Retina (tissue), 1 donor: Measurements from ENCODE around the gene MACROD1.
A peak's percentile ranks its signal among the peaks of the same experiment; 100 is the strongest.

ENCODE experiments used
- DNase-seq: peaks from one replicate; pipeline ENCODE4 v3.0.0-alpha.2; 2016

The MACROD1 gene

DNA sequence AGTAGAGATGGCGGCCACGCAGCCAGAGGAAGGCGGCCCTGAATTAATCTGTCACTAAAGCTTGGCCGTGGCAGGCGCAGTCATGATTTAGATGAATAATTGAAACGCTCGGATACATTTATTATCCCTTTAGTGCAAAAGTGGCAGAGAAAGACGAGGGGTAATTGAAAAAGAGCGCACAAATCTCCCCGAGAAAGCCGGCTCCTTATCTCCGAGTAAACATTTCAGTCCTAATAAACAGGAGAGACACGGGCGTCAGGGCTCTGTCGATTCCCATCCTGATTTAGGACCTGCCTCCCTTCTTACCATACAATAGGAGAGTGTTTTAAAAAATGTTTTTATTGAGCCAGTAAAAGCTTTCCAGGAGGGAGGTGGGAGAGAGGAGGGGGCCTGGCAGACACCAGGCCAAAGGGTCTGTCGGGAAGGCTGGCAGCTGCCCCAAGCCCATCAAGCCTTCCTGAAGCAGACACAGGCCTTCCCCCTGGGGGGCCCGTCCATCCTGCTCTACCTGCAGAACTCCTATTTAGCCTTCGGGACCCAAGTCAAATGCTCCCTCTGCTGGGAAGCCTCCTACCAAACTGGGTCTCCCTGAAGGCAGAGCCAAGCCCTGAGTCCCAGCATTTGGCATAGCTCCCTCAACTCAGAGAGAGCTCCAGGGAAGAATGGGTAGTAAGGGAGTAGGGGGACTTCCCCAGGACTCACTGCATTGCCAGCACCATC, 156.8 kb downstream of the MACROD1 start:
- no peak for DNase-seq

DNA sequence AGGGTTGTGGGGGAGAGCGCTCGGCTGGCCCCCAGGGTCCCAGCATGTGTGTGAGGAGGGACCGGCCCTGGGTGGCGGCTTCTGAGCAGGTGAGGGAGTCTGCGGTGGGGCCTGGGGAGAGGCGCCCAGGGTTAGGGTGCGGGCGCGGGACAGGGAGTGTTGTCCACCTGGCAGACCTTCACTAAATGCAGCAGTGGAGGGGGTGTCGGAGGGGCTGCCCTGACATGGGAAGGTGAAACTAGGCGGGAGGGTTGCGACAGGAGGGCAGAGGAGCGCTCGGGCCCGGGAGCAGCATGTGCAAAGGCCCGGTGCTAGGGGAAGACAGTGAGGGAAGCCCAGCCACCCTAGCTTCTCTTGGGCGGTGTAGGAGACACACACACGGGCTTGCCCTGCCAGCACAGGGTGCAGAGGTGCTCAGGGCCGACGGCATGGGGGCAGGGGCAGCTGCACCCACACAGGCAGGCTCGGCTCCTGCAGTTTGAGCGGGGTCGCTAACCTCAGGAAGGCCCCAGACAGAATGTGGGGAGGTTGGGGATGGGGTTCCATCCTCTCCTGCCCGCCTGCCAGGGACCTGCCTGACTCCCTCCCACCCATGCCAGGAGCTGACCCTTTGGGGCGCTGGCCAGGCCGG, 157.5 kb downstream of the MACROD1 start:
- DNase-seq: no peak

DNA sequence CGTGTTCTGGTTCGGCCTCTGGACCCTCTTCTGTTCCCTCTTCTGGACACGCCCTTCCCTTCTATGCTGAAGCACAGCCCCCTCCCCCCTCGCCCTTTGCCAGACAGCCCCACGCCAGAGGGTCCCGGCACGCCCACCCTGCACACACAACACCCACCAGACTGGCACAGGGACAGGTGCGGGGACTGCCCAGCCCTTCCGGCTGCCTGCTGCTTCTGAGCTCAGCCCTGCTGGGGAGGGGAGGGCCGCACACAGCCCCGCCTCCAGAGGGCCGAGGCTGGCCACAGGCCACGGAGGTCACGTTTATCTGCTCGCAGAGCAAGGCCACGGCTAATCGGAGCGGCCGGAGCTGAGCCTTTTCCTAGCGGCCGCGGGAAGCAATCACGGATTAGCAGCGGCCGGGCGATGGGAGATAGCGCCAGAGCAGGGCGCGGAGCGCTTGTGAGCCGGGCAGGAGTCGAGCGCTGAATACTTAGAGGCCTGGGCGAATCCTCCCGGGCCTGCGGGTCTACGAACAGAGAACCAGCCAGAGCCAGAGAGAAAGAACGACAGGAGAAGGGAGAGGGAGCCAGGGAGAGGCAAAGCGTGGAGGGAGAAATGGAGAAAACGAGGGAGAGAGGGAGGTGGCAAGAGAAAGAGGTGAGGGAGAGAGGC, 158.2 kb downstream of the MACROD1 start:
- peak; percentile 82 for DNase-seq

DNA sequence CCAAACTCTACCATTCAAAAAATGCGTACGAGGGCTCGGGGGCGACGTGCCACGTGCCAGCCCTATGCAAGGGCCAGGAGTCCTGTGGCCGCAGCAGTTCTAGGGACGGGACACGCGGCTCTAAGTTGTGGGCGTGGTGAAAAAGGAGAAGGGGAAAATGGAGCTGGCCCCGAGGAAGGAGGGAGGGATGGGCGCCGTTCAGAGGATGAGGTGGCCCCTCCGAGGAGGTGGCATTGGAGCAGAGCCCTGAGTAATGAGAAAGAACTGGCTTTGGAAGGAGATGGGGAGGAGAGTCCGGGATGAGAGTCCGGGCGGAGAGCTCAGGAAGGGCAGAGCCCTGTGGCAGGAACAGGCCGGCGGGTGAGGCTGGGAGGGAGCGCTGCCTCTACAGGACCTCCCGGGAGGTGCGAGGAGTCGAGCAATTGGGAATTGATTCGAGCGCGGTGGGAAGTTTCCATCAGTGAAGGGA, 158.7 kb downstream of the MACROD1 start:
- no peak for DNase-seq

DNA sequence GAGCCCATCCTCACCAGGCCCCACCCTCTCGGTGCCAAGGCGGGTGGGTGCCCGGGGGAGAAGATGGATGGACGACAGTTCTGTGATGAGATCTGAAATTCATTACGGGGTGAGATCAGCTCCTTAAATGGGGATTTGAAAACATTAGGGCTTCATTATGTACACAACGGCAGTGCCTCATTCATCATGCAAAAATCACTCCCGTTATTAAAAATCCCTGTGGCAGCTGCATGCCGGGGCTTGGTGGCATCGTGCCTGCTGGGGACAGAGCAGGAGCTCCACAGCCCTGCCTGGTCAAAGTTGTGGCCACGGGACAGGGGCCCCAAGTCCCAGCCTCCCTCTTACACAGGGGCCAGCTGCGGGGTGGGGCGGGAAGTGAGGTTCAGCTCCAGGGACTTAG, 159.5 kb downstream of the MACROD1 start:
- no peak for DNase-seq

DNA sequence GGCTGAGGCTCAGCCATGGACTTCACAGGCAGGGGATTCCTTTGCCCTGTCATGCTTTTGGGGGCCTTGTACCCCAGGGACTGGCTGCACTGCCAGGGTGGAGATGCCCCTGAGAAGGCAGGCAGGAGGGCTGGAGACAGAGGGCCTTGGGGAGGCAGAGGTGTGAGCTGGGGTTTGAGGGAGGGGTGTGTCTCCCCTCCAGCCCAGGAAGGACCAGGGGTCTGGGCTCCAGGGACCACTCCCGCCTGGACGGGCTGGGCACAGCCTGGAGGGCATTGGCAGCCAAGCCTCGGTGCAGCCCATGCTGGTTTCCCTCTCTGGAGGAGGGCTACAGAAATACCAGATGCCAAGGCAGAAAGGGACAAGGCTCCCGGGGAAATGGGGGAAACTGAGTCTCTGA, 160.2 kb downstream of the MACROD1 start:
- no peak for DNase-seq

DNA sequence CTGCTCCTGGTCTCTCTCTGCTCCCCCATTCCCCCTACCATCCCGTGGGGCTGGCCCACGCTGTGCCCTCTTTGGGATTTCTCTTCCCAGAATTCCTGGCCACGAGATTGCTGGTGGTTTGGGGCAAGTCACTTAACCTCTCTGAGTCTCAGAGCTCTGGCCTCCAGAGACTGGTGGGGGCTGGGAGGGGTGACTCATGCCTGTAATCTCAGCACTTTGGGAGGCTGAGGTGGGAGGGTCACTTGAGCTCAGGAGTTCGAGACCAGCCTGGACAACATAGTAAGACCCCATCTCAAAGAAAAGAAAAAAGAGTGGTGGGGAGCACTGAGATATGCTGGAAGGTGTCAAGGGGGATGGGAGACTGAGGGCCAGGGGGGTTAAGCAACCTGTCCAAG, 161.3 kb downstream of the MACROD1 start:
- no peak for DNase-seq

DNA sequence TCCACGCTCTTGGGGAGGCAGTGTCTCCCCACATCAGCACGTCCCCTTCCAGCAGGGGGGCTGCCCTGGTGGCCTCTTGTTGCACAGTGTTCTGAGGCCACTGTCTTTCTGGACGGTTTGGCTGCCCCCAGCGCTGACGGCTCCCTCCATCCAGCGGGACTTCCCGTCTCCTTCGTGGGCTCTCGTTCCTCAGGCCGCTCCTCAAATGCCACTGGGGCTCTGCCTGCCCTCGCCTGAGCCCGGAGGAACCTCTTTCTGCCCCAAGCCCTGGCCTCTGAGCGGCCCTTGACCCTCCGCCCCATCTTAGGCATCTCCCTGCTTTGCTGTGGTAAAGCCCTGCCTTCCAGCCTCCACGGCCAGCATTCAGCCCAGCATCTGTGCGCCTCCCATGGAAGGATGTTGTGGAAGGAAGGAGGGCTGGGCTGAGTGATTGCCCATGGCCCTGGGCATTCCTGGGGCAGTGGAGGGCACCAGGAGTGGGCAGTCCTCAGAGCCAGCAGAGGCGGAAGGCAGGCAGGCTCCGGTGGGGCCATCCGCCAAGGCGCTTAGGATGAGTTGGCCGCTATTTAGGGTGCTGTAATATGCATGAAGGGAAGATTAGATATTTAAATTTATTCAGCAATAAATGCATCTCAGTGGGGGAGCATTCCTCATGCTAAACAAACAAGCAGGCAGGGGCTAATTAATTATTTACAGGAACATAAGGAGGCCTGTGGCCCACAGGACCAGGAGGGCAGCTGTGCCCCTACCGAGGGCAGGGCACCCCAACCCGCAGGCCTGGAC, 161.9 kb downstream of the MACROD1 start:
- no peak for DNase-seq

DNA sequence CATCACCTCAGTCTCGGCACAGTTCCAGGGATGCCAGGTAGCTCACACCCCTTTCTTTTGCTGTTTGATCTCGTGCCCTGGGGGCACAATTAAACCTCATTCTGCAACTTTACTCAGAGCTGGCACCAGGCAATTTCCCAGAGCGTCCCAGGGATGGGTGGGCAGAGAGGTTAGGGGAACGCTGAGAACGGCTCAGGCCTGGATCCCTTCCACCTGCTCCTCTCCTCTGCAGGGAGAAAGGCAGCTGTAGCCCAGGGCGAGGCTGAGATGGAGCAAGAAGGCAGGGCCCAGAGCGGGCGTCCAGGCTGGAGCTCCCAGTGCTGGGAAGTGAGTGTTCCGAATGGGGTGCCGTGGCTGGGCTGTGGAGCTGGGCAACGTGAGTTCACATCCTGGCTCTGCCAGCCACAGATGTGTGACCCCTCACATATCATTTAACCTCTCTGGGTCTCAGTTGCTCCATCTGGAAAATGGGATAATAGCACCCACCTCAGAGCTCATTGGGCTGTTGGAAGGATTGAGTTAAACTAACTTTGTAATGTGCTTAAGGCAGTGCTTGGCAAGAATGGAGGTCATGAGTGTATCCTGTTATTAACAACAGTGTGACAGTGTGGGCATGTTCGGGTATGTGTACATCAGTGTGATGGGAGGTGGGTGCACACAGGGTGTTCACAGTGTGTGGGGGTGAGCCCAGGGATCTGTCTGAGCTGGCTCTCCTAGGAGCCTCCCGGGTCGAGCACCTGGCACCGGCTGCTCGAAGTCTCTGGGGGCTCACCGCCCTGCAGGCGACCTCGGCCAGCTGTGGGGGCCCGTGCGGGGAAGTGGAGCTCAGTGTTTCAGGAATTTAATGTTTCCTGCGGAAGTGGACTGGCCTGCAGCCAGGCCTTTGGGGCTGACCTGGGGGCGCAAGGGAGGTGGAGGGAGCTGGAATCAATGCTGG, 164.2 kb downstream of the MACROD1 start:
- DNase-seq: no peak

DNA sequence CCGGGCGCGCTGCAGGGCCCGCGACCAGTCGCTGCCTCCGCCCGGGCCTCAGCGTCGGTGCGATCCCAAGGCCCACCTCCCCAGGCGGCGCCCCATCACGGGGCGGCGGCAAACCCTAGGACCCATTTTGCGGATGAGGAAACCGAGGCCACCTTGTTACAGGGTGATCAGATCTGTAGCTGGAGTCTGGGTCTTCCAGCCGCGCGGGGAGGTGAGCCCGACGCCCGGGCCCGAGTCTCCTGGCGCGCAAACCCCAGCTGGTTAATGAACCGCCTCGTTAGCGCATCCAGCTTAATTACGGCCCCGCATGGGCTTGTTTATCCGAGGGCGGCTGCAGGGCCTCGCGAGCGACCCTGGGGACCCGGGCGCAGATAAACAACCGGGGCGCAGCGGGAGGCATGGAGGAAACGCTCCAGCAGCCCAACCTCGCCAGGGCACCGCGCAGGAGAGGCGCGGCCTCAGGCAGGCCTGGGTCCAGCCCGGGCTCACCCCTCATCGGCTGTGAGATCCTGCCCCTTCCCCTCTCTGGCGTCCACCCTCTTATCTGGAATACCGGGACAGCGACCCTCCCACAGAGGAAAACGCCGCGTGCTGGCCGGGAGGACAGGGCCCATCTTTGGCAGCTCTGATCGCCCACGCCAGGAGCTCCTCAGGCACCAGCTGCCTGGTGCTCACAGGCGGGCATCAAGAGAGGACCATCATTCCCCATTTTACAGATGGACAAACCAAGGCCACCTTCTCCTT, 165.0 kb downstream of the MACROD1 start:
- peak; percentile 86 for DNase-seq

DNA sequence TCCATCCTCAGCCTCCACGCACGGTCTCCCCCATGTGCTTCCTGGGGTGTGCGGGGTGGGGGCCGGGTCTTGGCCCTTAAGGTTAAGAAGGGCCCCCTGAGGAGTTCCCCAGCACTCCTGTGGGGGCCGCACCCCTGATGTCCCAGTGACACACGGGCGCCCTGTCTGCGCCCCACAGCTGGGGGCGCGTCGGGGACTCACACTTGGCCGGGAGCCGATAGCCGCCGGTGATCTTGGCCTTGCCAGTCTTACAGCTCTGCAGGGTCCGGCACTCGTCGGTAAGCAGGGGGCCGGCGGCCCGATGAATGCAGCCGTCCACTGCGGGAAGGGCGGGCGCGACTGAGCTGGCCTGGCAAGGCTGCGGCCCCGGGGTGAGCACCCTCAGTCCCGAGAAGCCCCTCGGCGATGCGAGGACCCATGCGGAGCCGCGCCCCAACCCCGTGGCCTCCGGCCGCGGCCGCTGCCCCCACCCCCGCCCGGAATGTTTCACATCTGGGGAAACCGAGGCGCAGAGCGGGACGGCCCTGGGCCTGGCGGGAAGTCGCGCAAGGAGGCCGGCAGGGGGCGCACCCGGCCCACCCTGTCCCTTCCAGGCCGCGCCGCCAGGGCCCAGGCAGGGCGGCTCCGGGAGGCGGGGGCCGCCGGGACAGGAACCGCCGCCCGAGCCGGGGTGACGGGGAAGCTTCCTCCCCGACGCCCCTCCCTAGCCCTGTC, 165.7 kb downstream of the MACROD1 start:
- DNase-seq: peak; percentile 61

DNA sequence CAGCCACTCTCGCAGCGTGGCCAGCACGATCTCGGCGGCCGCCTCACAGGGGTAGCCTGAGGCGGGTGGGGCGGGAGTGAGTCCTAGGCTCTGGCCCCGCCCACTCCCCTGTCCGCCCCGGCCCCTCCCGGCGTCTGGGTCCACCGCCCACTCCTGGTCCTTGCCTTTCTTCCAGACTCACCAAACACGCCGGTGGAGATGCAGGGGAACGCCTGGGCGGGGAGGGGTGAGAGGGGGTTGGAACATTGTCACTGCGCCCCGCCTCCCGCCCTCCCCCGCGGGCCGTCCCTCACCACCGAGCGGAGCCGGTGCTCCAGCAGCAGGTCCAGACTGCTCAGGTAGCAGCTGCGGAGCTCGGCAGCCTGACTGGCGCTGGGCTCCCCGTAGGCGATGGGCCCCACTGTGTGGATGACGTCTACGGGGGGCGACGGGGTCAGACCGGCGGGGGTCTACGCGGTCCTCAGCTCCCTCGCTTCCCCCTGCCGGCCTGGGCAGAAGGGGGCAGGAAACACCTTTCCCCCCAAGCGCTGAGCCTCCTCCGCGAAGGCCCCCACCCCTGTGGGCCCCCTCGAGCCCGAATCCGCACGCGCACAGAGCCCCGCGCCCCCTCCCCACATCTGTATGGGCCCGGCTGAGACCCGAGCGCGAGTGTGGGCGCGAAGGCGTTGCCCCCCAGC, 166.4 kb downstream of the MACROD1 start:
- peak; percentile 48 for DNase-seq

DNA sequence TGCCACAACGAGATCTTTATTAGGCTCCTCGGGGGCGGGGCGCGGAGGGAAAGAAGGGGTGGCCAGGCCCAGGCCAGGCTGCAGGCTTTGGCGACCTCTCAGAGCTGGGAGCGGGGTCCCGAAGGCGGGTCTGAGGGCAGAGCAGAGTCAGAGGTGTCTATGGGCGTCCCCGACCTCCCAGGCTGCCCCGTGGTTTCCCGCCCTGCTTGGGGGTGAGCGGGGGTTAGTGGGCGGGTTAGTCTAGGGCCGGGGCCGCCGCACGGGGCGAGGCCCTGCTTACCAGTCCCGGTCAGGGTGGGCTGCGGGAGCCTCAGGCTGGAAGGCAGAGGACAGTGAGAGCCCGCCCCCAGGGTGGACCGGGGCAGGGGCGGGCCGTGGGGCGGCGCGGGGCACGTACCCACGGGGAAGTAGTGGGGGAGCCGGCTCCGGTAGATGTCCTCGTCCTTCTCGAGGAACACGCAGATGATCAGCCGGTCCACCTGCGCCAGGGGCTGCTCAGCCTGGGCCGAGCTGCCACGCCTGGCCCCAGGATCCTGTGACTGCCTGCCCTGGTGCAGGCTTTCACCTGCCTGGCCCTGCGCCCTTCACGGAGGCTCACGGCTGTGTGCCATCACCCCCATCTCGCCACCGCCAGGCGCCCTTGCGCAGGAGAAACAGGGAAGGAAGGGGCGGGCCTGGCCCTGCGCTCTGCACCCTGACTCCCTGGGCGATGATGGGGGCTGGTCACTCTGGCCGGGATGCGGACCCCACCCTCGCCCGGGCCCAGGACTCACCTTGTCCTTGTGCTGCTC, 167.2 kb downstream of the MACROD1 start:
- peak; percentile 67 for DNase-seq

DNA sequence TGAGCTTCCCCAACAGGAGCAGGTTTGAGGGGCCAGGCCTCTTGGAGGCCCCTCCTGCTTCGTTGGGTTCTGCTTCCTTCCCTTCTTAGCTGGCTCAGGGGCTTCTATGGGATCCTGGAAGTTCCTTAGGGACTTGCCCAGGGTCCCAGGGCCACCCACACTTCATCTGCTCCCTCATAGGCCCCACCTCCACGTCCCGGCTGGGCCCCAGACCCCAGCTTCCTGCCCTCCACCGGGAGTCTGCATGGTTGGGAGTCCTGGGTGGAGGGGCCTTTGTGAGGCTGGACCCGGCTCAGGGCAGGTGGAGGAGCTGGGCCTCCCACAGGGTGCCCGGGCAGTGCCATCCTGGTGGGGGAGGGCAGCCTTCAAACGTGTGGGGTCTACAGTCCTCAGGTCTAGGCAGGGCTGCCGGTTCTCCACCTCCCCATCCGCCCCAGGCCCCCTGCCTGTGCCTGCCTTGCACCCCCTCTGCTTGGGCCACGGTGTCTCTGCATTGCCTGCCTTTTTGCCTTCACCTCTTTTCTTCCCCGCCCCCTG, 168.0 kb downstream of the MACROD1 start:
- no peak for DNase-seq

DNA sequence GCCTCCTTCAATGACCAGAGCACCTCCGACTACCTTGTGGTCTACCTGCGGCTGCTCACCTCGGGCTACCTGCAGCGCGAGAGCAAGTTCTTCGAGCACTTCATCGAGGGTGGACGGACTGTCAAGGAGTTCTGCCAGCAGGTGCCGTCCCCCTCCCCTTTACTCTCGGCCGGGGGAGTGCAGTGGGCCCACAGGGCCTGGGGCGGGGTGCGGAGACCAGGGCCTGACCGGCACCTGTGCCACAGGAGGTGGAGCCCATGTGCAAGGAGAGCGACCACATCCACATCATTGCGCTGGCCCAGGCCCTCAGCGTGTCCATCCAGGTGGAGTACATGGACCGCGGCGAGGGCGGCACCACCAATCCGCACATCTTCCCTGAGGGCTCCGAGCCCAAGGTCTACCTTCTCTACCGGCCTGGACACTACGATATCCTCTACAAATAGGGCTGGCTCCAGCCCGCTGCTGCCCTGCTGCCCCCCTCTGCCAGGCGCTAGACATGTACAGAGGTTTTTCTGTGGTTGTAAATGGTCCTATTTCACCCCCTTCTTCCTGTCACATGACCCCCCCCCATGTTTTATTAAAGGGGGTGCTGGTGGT, 168.7 kb downstream of the MACROD1 start:
- no peak for DNase-seq

DNA sequence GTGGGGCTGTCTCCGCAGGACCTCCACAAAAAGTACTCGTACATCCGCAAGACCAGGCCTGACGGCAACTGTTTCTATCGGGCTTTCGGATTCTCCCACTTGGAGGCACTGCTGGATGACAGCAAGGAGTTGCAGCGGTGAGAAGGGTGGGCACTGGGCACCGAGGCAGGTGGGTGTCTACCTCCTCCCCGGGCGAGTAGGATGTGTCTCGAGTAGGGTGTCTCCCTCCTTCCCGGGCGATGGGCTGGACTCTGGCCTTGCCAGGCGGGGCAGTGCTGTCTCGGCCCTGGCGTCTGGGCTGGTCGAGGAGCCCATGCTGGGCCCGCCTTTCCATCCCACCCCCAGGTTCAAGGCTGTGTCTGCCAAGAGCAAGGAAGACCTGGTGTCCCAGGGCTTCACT, 169.4 kb downstream of the MACROD1 start:
- no peak for DNase-seq

DNA sequence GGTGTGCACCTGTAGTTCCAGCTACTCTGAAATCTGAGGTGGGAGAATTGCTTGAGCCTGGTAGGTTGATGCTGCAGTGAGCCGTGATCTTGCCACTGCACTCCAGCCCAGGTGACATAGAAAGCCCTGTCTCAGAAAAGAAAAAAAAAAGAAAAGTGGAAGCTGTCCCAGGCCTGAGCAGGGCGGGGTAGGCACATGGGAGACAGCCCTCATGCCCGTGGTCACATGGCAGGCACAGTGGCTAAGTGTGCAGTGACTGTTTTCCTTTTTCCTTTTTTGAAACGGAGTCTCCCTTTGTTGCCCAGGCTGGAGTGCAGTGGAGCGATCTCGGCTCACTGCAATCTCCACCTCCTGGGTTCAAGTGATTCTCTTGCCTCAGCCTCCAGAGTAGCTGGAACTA, 171.9 kb downstream of the MACROD1 start:
- no peak for DNase-seq

DNA sequence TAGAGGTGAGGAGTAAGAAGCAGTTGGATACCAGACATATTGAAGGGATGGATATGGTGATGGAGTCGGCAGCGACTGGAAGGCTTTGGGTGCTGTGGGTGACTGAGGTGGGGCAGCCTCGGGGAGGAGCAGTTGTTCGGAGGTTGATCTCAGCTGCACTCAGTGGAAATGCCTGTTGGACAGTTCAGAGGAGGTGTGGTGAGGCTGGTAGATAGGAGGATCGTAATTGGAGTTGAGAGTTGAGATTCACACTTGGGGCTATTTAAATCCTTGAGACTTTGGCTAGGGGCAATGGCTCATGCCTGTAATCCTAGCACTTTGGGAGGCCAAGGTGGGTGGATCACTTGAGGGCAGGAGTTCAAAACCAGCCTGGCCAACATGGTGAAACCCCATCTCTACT, 172.8 kb downstream of the MACROD1 start:
- DNase-seq: no peak

DNA sequence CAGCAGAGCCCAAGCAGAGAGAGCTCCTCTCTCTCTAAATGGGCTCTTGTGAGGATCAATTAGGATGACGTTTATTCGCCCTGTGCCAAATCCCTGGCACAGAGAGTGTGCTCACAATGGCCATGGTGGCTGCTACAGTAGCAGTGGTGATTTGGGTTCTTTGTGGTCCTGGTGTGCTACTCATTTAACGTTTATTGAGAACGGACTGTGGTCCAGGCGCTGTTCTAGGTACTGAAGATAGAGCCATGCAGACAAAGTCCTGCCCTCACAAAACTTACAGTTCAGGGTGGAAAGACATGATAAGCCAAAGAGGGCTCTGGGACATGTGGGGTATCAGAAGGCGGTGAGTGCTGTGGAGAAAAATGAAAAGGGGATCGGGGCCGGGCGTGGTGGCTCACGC, 174.4 kb downstream of the MACROD1 start:
- no peak for DNase-seq
